Skeletal muscle satellite cell (primary cell): ENCODE data around the gene DNAJB7.
"Not testable (repeated sequence)": the region's sequence is repeated elsewhere in the genome, so short reads cannot be mapped to it uniquely, and the experiment has no call there.

Source experiments
- H3K27me3 ChIP-seq: 2 replicates; pipeline ENCODE4 v1.7.0; 2013; ENCODE audit warnings: low read length; ENCODE audit not compliant: control insufficient read depth, insufficient read depth
- H3K36me3 ChIP-seq: 2 replicates; pipeline ENCODE4 v1.7.0; 2013; ENCODE audit warnings: mild to moderate bottlenecking, control low read depth, low read length; ENCODE audit not compliant: insufficient read depth
- H3K4me1 ChIP-seq: 2 replicates; pipeline ENCODE4 v1.7.0; 2013; ENCODE audit warnings: low read length; ENCODE audit not compliant: control insufficient read depth, insufficient read depth
- H3K4me2 ChIP-seq: 2 replicates; pipeline ENCODE4 v1.7.0; 2013; ENCODE audit warnings: mild to moderate bottlenecking, low read length
- H3K4me3 ChIP-seq: 2 replicates; pipeline ENCODE4 v1.7.0; 2013; ENCODE audit warnings: low read length
- H3K9ac ChIP-seq: 2 replicates; pipeline ENCODE4 v1.7.0; 2013; ENCODE audit warnings: mild to moderate bottlenecking, low read depth, low read length, moderate library complexity
- H3K9me3 ChIP-seq: replicated peaks from 2 replicates; pipeline ENCODE4 v1.7.0; 2013; ENCODE audit warnings: mild to moderate bottlenecking, control low read depth, low read length

Gene DNAJB7

DNA sequence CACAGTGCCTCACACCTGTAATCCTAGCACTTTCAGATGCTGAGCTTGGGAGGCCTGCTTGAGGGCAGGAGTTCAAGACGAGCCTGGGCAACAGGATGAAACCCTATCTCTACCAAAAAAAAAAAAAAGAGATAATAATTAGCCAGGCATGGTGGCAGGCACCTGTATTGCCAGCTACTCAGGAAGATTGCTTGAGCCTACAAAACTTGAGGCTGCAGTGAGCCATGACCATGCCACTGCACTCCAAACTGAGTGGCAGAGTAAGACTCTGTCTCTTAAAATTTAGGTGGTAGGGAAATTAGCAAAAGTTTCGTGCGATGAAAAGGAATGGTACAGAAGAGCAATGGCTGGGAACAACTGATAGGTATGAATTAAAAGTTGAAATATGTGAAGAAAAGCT lies 23.4 kb downstream of the DNAJB7 start:
- H3K9ac ChIP-seq = no peak overlapping the region
- H3K27me3 ChIP-seq = no peaks in the 10 kb centered on the region
- H3K36me3 ChIP-seq = peaks cover 68% of the 10 kb centered on the region
- H3K4me1 ChIP-seq = peaks cover 12% of the 10 kb centered on the region
- H3K9me3 ChIP-seq = no peaks in the 10 kb centered on the region
- no peak overlapping the region for H3K4me2 ChIP-seq
- H3K4me3 ChIP-seq = no peak overlapping the region

DNA sequence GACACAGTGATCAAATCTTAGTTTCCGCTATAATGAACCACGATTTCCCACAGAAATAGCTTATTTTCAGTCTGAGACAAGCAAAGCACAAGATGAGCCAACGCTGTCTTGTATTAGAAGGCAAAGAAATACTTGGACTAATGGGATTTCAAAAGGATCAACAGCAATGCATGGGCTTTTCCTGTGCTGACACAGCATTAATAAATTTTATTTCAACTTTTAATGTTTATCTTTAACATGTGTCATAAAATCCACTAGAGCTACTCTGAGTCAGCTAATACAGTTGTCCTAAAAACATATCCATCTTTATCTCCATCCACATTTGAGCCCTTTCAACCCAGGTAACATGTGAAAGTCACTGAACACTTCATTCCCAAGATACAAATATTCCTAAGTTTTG lies 27.3 kb downstream of the DNAJB7 start:
- no peak overlapping the region for H3K4me3 ChIP-seq
- peaks cover 4% of the 10 kb centered on the region for H3K4me1 ChIP-seq
- no peaks in the 10 kb centered on the region for H3K27me3 ChIP-seq
- H3K9me3 ChIP-seq = no peaks in the 10 kb centered on the region
- no peak overlapping the region for H3K9ac ChIP-seq
- H3K36me3 ChIP-seq = peaks cover 70% of the 10 kb centered on the region
- H3K4me2 ChIP-seq = no peak overlapping the region

DNA sequence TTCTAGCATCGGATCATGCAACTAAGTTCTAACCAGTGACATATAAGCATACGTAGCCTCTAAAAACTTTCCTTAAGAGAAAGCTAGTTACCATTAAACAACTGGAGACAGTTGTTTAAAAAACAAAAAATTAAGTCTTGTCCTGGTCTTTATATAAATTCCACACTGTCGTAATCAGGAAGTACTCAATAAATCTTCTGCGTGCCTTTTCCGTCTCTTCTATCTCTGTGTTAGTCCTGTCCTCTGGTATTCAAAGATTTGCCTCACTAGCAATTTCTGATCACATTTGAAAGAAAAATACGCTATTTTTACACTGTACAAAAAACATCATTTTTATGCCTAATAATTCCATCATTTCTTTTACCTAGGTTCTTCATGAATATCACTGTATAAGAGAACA lies 32.8 kb downstream of the DNAJB7 start:
- no peaks in the 10 kb centered on the region for H3K9me3 ChIP-seq
- no peaks in the 10 kb centered on the region for H3K4me1 ChIP-seq
- no peaks in the 10 kb centered on the region for H3K27me3 ChIP-seq
- H3K4me3 ChIP-seq = no peak overlapping the region
- H3K36me3 ChIP-seq = peaks cover 68% of the 10 kb centered on the region
- no peak overlapping the region for H3K9ac ChIP-seq
- H3K4me2 ChIP-seq = no peak overlapping the region

DNA sequence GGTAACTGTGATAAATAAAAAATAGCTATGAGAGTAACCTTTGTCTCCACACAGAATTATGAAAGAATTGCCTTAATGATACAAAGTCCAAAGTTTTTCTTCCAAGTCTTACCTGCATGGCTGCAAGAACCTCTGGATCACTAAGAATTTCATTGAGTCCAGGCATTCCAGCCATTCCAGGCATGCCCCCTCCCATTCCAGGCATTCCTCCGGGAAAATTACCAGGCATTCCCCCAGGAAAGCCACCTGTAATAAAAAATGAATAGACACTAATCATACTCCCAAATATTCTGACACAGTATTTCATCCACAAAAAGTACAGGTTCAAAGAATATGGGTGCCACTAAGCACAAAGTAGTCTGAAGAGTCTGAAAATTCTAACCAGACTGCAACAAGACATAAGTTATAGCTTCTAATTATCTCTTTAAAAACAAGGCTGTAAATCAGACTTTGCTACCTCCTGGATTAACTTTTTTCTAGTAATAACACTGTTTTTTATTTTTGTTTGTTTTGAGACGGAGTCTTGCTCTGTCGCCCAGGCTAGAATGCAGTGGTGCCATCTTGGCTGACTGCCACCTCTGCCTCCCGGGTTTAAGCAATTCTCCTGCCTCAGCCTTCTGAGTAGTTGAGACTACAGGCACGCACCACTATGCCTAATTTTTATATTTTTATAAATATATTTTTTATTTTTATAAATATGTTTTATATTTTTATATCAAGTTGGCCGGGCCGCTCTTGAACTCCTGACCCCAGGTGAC lies 34.8 kb downstream of the DNAJB7 start:
- Histone ChIP-seq H3K9ac (no peak overlapping the region), H3K4me2 (no peak overlapping the region), H3K9me3 (no peaks in the 10 kb centered on the region), H3K27me3 (no peaks in the 10 kb centered on the region), H3K4me1 (no peaks in the 10 kb centered on the region), H3K36me3 (peaks cover 76% of the 10 kb centered on the region), H3K4me3 (no peak overlapping the region)

DNA sequence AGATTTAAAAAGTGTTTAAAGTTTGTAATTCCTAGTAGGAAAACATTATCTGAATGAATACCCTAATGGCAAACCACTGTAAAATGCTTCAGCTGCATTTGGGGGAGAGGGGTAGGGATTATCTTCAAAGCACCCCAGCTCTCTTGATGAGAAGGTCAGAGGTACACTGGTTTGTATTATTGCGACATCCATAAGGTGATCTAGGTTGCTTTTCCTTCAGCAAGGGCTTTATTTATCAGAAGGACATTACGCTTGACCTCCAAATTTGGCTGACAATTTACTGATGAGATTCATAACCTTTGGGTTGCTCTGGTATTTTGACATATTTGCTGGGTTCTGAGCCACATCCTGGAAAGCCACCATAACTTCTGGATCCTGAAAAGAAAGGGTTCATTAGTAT lies 35.6 kb downstream of the DNAJB7 start:
- H3K4me1 ChIP-seq, H3K4me3 ChIP-seq, H3K9ac ChIP-seq, H3K4me2 ChIP-seq, H3K27me3 ChIP-seq, H3K9me3 ChIP-seq: not testable (repeated sequence)
- H3K36me3 ChIP-seq = peaks cover 72% of the 10 kb centered on the region

DNA sequence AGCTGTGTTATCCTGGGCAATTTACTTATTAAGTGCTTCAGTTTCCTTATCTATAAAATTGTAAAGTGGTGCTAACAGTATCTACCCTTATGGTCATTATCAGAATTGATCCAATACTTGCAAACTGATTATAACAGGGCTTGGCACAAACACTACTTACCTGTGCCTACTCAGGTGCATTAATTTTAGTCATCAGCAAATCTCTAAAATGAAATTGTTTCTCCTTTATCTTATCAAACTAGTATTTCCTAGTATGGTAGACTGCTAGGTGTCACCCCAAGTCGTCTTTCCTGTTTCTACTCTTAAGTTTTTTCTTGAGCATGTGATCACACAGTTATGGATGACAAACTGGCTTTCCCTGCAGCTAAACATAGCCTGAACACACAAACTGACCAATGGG lies 38.5 kb downstream of the DNAJB7 start:
- Histone ChIP-seq H3K4me3 (no peak overlapping the region), H3K4me1 (peaks cover 8% of the 10 kb centered on the region), H3K36me3 (peaks cover 48% of the 10 kb centered on the region), H3K9me3 (no peaks in the 10 kb centered on the region), H3K4me2 (no peak overlapping the region), H3K9ac (no peak overlapping the region), H3K27me3 (no peaks in the 10 kb centered on the region)

DNA sequence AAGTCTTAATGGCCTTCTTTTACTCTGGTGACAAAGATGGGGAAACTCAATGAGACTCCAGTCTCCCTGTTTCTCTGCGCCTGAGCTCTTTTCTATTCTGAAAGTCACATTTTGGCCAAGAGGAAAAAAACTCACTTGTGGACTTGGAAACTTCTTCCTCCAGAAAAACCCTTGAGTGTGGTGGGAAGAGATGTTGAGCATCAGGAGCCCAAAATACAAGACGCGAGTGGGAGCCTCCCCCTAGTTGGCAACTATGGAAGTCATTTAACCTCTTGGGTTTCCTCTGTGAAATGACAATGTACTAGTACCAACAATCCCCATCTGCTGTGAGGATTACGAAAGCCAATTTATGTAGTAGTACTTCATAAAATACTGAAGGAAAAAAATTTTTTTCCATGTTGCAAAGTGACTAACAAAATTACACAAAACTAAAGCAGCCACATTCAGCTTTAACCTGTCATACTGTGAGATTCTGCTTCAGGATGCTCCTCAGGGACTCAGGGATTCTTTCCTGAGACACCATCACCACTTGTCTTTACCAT lies 42.2 kb downstream of the DNAJB7 start:
- Histone ChIP-seq H3K4me3 (peak overlapping the region; percentile 87), H3K4me1 (peaks cover 18% of the 10 kb centered on the region), H3K4me2 (peak overlapping the region; percentile 95), H3K27me3 (no peaks in the 10 kb centered on the region), H3K9me3 (no peaks in the 10 kb centered on the region), H3K9ac (peak overlapping the region; percentile 65), H3K36me3 (peaks cover 23% of the 10 kb centered on the region)

DNA sequence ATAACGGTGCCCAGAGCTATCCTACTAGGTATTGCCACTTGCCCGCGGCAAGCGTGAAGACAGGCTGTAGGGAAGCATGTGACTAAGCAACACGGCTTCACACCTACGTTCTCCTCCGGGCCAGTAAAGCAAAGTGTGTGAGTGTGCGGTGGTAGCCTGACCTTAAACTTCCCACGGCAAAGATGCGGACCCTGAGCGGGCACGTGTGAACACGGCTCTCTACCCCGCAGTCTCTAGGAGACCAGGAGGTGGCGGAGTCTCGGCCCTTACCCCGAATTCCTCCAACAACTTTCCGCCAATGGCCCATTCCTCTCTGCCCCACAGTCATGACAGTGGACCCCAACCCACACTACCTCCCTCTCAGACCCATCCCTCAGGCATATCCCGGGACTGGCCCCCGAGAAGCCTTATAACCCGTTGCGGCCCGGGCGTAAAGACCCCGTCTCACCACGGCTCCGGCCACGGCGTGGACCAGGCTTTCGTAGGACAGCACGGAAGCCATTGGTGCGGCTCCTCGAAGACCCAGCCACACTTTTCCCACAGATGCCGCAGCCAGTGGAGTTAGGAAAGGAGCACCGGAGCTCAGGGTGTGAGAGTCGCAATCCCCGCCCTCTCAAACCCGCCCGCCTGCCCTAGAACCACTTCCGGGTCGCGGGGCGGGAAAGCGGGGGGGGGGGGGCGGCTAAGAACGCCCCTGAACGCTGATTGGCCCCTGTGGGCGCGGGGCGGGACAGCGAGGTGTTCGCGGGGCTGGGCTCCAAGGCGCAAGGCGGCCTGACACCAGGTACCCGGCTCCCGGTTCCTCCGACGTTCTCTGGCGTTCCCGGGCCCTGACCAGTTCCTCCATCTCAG lies 42.9 kb downstream of the DNAJB7 start, which contains the start of gene SLC25A17:
Gene SLC25A17, minus strand, starts transcription at position 600 of the 852 bp plus-strand sequence. Its CDS starts 98 bp downstream, at position 502.
- peak within 1 kb of the TSS; percentile 89 for H3K9ac ChIP-seq
- H3K4me1 ChIP-seq = peaks cover 18% of the 10 kb centered on the region
- H3K4me2 ChIP-seq = peak within 1 kb of the TSS; percentile 95
- no peaks in the 10 kb centered on the region for H3K27me3 ChIP-seq
- H3K36me3 ChIP-seq = peaks cover 18% of the 10 kb centered on the region
- H3K4me3 ChIP-seq = peak within 1 kb of the TSS; percentile 87
- no peaks in the 10 kb centered on the region for H3K9me3 ChIP-seq

DNA sequence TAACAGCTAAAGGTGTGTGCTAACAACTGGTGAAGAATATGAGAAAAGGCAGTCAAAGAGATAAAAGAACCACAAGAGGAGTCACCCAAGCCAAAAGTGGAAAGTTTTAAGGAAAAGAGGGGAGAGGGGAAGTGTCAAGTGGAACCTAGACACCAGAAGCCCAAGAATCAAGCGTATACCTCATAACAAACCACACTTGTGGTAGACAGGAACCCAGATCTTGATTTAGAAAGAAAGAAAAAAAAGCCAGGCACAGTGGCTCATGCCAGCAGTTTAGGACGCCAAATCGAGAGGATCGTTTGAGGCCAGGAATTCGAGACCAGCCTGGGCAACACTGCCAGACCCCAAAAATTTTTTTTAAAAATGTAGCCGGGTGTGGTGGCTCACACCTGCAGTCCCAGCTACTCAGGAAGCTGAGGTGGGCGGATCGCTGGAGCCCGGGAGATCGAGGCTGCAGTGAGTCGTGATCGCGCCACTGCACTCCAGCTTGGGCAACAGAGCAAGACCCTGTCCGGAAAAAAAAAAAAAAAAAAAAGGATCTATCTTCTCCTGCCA lies 43.6 kb downstream of the DNAJB7 start:
- Histone ChIP-seq H3K4me3 (peak overlapping the region; percentile 87), H3K36me3 (peaks cover 11% of the 10 kb centered on the region), H3K9me3 (no peaks in the 10 kb centered on the region), H3K27me3 (no peaks in the 10 kb centered on the region), H3K4me2 (peak overlapping the region; percentile 95), H3K9ac (peak overlapping the region; percentile 89), H3K4me1 (peaks cover 18% of the 10 kb centered on the region)

DNA sequence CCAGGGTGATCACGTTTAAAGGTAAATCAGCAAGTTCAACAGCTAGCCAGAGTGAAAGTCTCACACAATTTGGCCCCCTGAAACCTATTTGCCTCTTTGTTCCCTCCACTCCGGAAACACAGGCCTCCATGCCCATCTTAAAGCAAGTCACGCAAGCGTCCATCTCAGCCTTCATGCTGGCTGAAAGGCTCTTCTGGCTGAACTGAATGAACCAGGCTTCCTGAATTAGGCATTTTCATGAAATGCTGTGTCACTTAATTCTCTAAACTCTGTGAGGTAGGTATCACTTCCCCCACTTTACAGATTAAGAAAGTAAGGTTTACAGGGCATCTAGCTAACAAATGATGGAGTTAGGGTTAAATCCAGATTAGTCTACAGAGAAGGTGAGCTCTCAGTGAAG lies 44.2 kb downstream of the DNAJB7 start:
- H3K36me3 ChIP-seq = peaks cover 6% of the 10 kb centered on the region
- no peaks in the 10 kb centered on the region for H3K9me3 ChIP-seq
- no peak overlapping the region for H3K9ac ChIP-seq
- peaks cover 18% of the 10 kb centered on the region for H3K4me1 ChIP-seq
- H3K4me3 ChIP-seq = peak overlapping the region; percentile 87
- peak overlapping the region; percentile 95 for H3K4me2 ChIP-seq
- no peaks in the 10 kb centered on the region for H3K27me3 ChIP-seq

DNA sequence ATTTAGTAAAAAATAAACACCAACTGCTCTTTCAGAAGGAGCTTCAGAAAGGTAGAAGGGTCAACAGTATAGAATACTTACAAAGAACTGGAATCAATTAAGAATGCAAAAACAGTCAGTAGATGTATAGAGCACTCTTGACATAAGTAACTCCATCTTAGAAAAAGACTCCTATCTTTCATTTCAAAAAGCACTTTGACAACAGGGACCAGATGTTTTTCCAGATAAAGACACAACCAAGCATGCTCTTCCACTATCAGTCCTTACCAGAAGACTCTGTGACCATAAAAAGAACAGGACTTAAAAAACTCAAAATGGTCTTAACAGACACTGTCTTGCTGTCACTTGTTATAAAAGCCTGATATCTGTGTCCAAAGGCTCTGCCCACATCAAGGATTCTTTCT lies 48.0 kb downstream of the DNAJB7 start:
- H3K9me3 ChIP-seq = no peaks in the 10 kb centered on the region
- H3K4me2 ChIP-seq = no peak overlapping the region
- no peaks in the 10 kb centered on the region for H3K36me3 ChIP-seq
- H3K4me1 ChIP-seq = peaks cover 15% of the 10 kb centered on the region
- H3K9ac ChIP-seq = no peak overlapping the region
- H3K27me3 ChIP-seq = no peaks in the 10 kb centered on the region
- no peak overlapping the region for H3K4me3 ChIP-seq
